Measurements from ENCODE around the gene HYAL3. TPM values are rescaled to one million over a fixed set of nuclear protein-coding genes. Genes with fewer than 3 reads are reported as not detected.

HYAL3 gene
- total and polyA plus RNA-seq, 2 of the 8 experiments (the other 6 are each of a cell fraction or from before 2014, with no cell fraction given), result 3.2 to 12.2 TPM

DNA sequence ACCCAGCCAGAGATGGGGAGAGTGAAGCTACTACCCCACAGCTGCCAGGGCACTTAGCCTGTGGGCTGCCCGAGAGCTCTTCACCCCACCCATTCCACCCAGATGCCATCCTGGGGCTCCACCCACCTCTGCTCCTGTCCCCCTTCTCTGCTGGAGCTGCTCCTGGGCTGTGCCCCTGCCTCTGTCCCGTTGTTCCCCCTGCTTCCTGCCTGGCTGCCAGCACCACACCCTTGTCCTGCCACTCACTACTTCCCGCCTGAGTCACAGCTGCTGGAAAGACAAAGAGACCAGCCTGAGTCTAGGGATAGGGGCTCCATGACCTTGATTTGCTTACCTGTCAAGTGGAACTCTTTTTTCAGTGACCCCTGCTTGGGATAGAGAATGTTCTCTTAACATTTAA is 50.8 kb downstream of the HYAL3 start (continued):
- no peak for TF ChIP-seq CBX5 (IDR thresholded peaks at IDR 0.05; ENCODE audit: low read depth, low read length)
- TF ChIP-seq, protein P1, sequence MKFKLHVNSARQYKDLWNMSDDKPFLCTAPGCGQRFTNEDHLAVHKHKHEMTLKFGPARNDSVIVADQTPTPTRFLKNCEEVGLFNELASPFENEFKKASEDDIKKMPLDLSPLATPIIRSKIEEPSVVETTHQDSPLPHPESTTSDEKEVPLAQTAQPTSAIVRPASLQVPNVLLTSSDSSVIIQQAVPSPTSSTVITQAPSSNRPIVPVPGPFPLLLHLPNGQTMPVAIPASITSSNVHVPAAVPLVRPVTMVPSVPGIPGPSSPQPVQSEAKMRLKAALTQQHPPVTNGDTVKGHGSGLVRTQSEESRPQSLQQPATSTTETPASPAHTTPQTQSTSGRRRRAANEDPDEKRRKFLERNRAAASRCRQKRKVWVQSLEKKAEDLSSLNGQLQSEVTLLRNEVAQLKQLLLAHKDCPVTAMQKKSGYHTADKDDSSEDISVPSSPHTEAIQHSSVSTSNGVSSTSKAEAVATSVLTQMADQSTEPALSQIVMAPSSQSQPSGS (IDR thresholded peaks at IDR 0.05; ENCODE audit: low read length), result no peak
- TF ChIP-seq SAP30 (IDR thresholded peaks at IDR 0.05; ENCODE audit: insufficient read depth, insufficient replicate concordance, low read length), result no peak
- TF ChIP-seq HDAC2 (IDR thresholded peaks at IDR 0.05; ENCODE audit: borderline replicate concordance in 1 of 2, low read depth in 2 of 2, low read length in 2 of 2), result no peak
- no peak for TF ChIP-seq TCF12 (IDR thresholded peaks at IDR 0.05; ENCODE audit: low read depth, low read length)
- no peak for TF ChIP-seq KDM1A (IDR thresholded peaks at IDR 0.05; ENCODE audit: borderline replicate concordance, low read length)
- no peak for TF ChIP-seq MAFK (IDR thresholded peaks at IDR 0.05; ENCODE audit: low read depth, low read length)
- TF ChIP-seq KDM5A (IDR thresholded peaks at IDR 0.05; ENCODE audit: low read length), result no peak

Data from H1 (cell line).